GM12878 (cell line): Measurements from ENCODE around the gene ARHGAP15. TPM values are rescaled to one million over a fixed set of nuclear protein-coding genes. Genes with fewer than 3 reads are reported as not detected.

ENCODE experiments used
- ATAC-seq: fragments of 200-7000 bp; cut with Tn5 transposase; 3 replicates; pipeline ENCODE4 v1.9.1; 2020; ENCODE audit warnings: mild to moderate bottlenecking, moderate library complexity
- BruUV-seq: library from RNA; stranded (reverse); fragments of 400-500 nt; replicated peaks from 2 replicates; lab custom pipeline; 2021; lab: Mats Ljungman, UMichigan
- CTCF ChIA-PET: fragments of 300-600 bp; sonication (Branson Sonifier 250); formaldehyde crosslinking; extraction: SDS; loops from one replicate; lab custom pipeline; 2021; ENCODE audit warnings: inconsistent platforms; lab: Yijun Ruan, JAX
- POLR2A ChIA-PET: fragments of 350-600 bp; formaldehyde crosslinking; extraction: SDS; loops from one replicate; lab custom pipeline; 2021; ENCODE audit warnings: inconsistent platforms; lab: Charles Lee
- RAD21 ChIA-PET: fragments of 300-600 bp; sonication (Branson Sonifier 250); formaldehyde crosslinking; loops from one replicate; lab custom pipeline; 2023; ENCODE audit warnings: antibody characterized with exemption; ENCODE audit not compliant: unreplicated experiment; lab: Charles Lee
- SMC1A ChIA-PET: fragments of 300-600 bp; sonication (Branson Sonifier 250); formaldehyde crosslinking; loops from one replicate; lab custom pipeline; 2023; ENCODE audit not compliant: unreplicated experiment, uncharacterized antibody; lab: Charles Lee
- DNase-seq: peaks from one replicate; pipeline ENCODE4 v3.0.0-alpha.2; 2011; ENCODE audit warnings: low read depth, low spot score
- FAIRE-seq: peaks from 3 replicates; lab custom pipeline; 2011; peaks lifted over from hg19 to GRCh38; lab: Jason Lieb, UNC
- H2AFZ ChIP-seq: 2 replicates; pipeline ENCODE4 v1.6.0; 2011; ENCODE audit warnings: low read depth, low read length, control low read depth; ENCODE audit not compliant: control insufficient read depth
- H3K27ac ChIP-seq: 2 replicates; pipeline ENCODE4 v1.5.1; 2011; ENCODE audit warnings: control low read depth; ENCODE audit not compliant: control insufficient read depth, insufficient read depth
- H3K27me3 ChIP-seq, 2 experiments: replicated peaks in 1 of 2; 2 replicates each; pipeline versions ENCODE4 v1.6.0 to v1.6.1; 2011; ENCODE audit warnings: low read length in 1 of 2; ENCODE audit not compliant: control insufficient read depth in 2 of 2, insufficient read depth in 2 of 2
- H3K36me3 ChIP-seq, 2 experiments: 2 replicates each; pipeline ENCODE4 v1.5.1; 2011; ENCODE audit warnings: low read length in 1 of 2; ENCODE audit not compliant: control insufficient read depth in 2 of 2, insufficient read depth in 2 of 2
- H3K4me1 ChIP-seq: 2 replicates; pipeline ENCODE4 v1.6.1; 2011; ENCODE audit warnings: mild to moderate bottlenecking, low read length, moderate library complexity, mixed read lengths; ENCODE audit not compliant: control insufficient read depth, insufficient read depth
- H3K4me2 ChIP-seq: 2 replicates; pipeline ENCODE4 v1.6.0; 2011; ENCODE audit warnings: control low read depth; ENCODE audit not compliant: control insufficient read depth, insufficient read depth
- H3K4me3 ChIP-seq: fragments of 200-600 bp; sonication (generic); 2 replicates; pipeline ENCODE4 v1.5.1; 2016
- H3K79me2 ChIP-seq: 2 replicates; pipeline ENCODE4 v1.6.0; 2011; ENCODE audit warnings: low read length; ENCODE audit not compliant: control insufficient read depth, insufficient read depth
- H3K9ac ChIP-seq: 2 replicates; pipeline ENCODE4 v1.8.0; 2011; ENCODE audit warnings: low read length, control low read depth, mixed read lengths; ENCODE audit not compliant: control insufficient read depth, insufficient read depth
- H3K9me3 ChIP-seq: replicated peaks from 3 replicates; pipeline ENCODE4 v1.5.1; 2011; ENCODE audit warnings: mild to moderate bottlenecking, low read length; ENCODE audit not compliant: control insufficient read depth, insufficient read depth
- H4K20me1 ChIP-seq: 2 replicates; pipeline ENCODE4 v1.6.0; 2011; ENCODE audit not compliant: control insufficient read depth, insufficient read depth
- CBX3 ChIP-seq: fragments of 200-600 bp; sonication (generic); IDR thresholded peaks from 2 replicates; pipeline ENCODE4 v1.6.1; 2016; ENCODE audit warnings: low read depth, borderline replicate concordance
- EZH2 ChIP-seq: IDR thresholded peaks from 2 replicates; pipeline ENCODE4 v1.6.1; 2012; ENCODE audit warnings: low read depth, mild to moderate bottlenecking, control low read depth, inconsistent platforms, low read length, borderline replicate concordance; ENCODE audit not compliant: control insufficient read depth
- HDAC6 ChIP-seq: fragments of 200-600 bp; sonication (generic); IDR thresholded peaks from one replicate; pipeline ENCODE4 v1.8.0; 2017; ENCODE audit warnings: antibody characterized with exemption; ENCODE audit not compliant: unreplicated experiment
- LARP7 ChIP-seq: fragments of 450-650 bp; IDR thresholded peaks from 2 replicates; pipeline ENCODE4 v1.6.1; 2017; ENCODE audit warnings: mild to moderate bottlenecking
- MEF2A ChIP-seq: IDR thresholded peaks from 2 replicates; pipeline ENCODE4 v1.6.1; 2011; ENCODE audit warnings: low read depth, mild to moderate bottlenecking, low read length, moderate library complexity; ENCODE audit not compliant: insufficient read depth
- MTA3 ChIP-seq: IDR thresholded peaks from 2 replicates; pipeline ENCODE4 v1.6.1; 2012; ENCODE audit warnings: low read length, inconsistent platforms, borderline replicate concordance
- NRF1 ChIP-seq: conservative IDR thresholded peaks from 2 replicates; pipeline ENCODE4 v1.6.1; 2011; ENCODE audit warnings: mild to moderate bottlenecking, low read depth, low read length, improper control_type of control experiment
- RAD21 ChIP-seq: IDR thresholded peaks from 2 replicates; pipeline ENCODE4 v1.6.1; 2011; ENCODE audit warnings: mild to moderate bottlenecking, low read depth, low read length, moderate library complexity; ENCODE audit not compliant: insufficient read depth
- RFX5 ChIP-seq: IDR thresholded peaks from 2 replicates; pipeline ENCODE4 v1.6.1; 2011; ENCODE audit warnings: low read depth, low read length, improper control_type of control experiment
- SIN3A ChIP-seq: IDR thresholded peaks from 2 replicates; pipeline ENCODE4 v1.6.1; 2012; ENCODE audit warnings: low read depth, low read length, improper control_type of control experiment
- SMARCA5 ChIP-seq: fragments of 450-650 bp; IDR thresholded peaks from 2 replicates; pipeline ENCODE4 v1.6.1; 2017; ENCODE audit warnings: mild to moderate bottlenecking
- SUPT20H ChIP-seq: IDR thresholded peaks from 2 replicates; pipeline ENCODE4 v1.6.1; 2011; ENCODE audit warnings: low read depth, mild to moderate bottlenecking, low read length, moderate library complexity, borderline replicate concordance; ENCODE audit not compliant: control insufficient read depth
- TCF12 ChIP-seq: IDR thresholded peaks from 2 replicates; pipeline ENCODE4 v1.6.1; 2011; ENCODE audit warnings: low read depth, mild to moderate bottlenecking, low read length
- WRNIP1 ChIP-seq: IDR thresholded peaks from 2 replicates; pipeline ENCODE4 v1.6.1; 2011; ENCODE audit warnings: low read depth, low read length, improper control_type of control experiment, borderline replicate concordance
- YY1 ChIP-seq: IDR thresholded peaks from 2 replicates; pipeline ENCODE4 v1.6.1; 2011; ENCODE audit warnings: low read depth, mild to moderate bottlenecking, low read length
- ZNF207 ChIP-seq: fragments of 450-650 bp; IDR thresholded peaks from 2 replicates; pipeline ENCODE4 v1.6.1; 2014; ENCODE audit warnings: antibody characterized with exemption, mild to moderate bottlenecking, borderline replicate concordance
- WGBS: methylation state at CpG from one replicate; pipeline ENCODE4 v1.1.6; 2016; ENCODE audit warnings: low lambda C conversion rate; ENCODE audit not compliant: insufficient replicate concordance, insufficient coverage; ENCODE audit errors: missing lambda C conversion rate; 5-methylcytosine and 5-hydroxymethylcytosine counted together
- in situ Hi-C: fragments of 300-500 bp; cut with MboI; formaldehyde crosslinking; loops from 9 replicates; pipeline ENCODE4 v1.14.3; 2018; ENCODE audit warnings: mixed read lengths
- intact Hi-C: fragments of 100-400 bp; cut with micrococcal nuclease; formaldehyde crosslinking; loops from one replicate; pipeline ENCODE4 v1.14.2; 2022; ENCODE audit not compliant: unreplicated experiment
- polyA plus RNA-seq, 11 experiments: library from polyadenylated mRNA; depleted of rRNA in 4 of 11; unstranded in 6 of 11; stranded (reverse) in 5 of 11; fragments of >200 nt; fragmentation: Nextera tagmentation in 4 of 11; fragmentation: Illumina TruSeq in 1 of 11; extraction: Ambion mirVana in 4 of 11; extraction: Trizol in 1 of 11; gene quantifications; 1 replicate in 1 of 11; 2 replicates in 10 of 11; pipeline versions ENCODE4 v1.2.1 to v1.2.3, GENCODE V29; 2011 to 2016; ENCODE audit warnings: inconsistent platforms in 2 of 11, missing spikeins in 2 of 11, low read depth in 1 of 11
- total RNA-seq, 4 experiments: library from RNA; depleted of rRNA in 3 of 4; stranded (reverse); fragments of >200 nt in 3 of 4; fragmentation: Illumina TruSeq in 1 of 4; extraction: Trizol in 1 of 4; gene quantifications; 2 replicates each; pipeline versions ENCODE4 v1.2.1 to v1.2.3, GENCODE V29; 2013 to 2021
- TF ChIP-seq, protein P1 (sequence below): fragments of 450-650 bp; IDR thresholded peaks from 2 replicates; pipeline ENCODE4 v1.6.1; 2014; ENCODE audit warnings: mild to moderate bottlenecking
- TF ChIP-seq, protein P2 (sequence below): fragments of 450-650 bp; IDR thresholded peaks from 2 replicates; pipeline ENCODE4 v1.6.1; 2017; ENCODE audit warnings: borderline replicate concordance
- TF ChIP-seq, protein P3 (sequence below): fragments of 450-650 bp; IDR thresholded peaks from 2 replicates; pipeline ENCODE4 v1.6.1; 2018; ENCODE audit warnings: borderline replicate concordance, mild to moderate bottlenecking; ENCODE audit not compliant: partially characterized antibody

Gene ARHGAP15
- total and polyA plus RNA-seq, 10 of the 15 experiments (the other 5 are each of a cell fraction or from before 2014, with no cell fraction given) = 38.0 to 92.6 (median 66.7) TPM

DNA sequence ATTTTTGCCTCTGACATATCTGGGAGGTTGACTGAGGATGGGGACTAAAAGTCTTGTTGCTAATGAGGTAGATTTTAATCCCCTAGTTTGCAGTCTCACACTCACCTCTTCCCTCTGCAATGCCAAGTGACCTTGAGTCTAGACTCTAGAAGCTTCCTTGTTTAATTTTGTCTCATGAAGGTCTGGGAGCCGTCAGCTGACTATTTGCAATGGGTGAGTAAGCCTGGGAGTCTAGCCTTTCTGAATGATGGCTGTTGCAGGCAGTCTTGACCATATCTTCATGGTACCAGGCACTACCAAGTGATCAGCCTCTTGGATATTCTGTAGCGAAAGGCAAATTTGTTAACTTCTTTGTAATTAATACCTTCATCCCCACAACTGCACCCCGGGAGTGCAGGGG is 61.2 kb downstream of the ARHGAP15 start:
- Histone ChIP-seq H3K27ac (no peak overlapping the region), H2AFZ (no peak overlapping the region), H3K4me2 (no peak overlapping the region), H3K36me3 (peaks cover 0 to 1% of the 10 kb centered on the region in 2 experiments; a peak in 3 of 4 replicates), H4K20me1 (no peaks in the 10 kb centered on the region), H3K4me1 (no peaks in the 10 kb centered on the region), H3K4me3 (no peak overlapping the region), H3K9ac (no peak overlapping the region), H3K79me2 (no peaks in the 10 kb centered on the region), H3K9me3 (no peaks in the 10 kb centered on the region), H3K27me3 (no peaks in the 10 kb centered on the region)
- in situ Hi-C loops (no loop called here), intact Hi-C loops (no loop called here)
- BruUV-seq = no TSS peak
- CTCF ChIA-PET = interaction anchor here (0.7 to 1.5 kb wide), 2 partner anchors 9 to 32 kb away, joined by 3 to 6 read pairs; no protein-coding TSS in a partner anchor
- DNase-seq = no peak
- 96% methylated on average over 3 of the region's 3 CpGs for WGBS
- FAIRE-seq = no peak
- TF ChIP-seq SMARCA5 = no peak
- no peak for TF ChIP-seq EZH2
- no peak for TF ChIP-seq MEF2A
- TF ChIP-seq ZNF207 = no peak
- TF ChIP-seq CBX3 = no peak
- no peak for TF ChIP-seq MTA3
- no peak for TF ChIP-seq SUPT20H
- TF ChIP-seq RFX5 = no peak
- no peak for TF ChIP-seq YY1
- TF ChIP-seq, protein P1, sequence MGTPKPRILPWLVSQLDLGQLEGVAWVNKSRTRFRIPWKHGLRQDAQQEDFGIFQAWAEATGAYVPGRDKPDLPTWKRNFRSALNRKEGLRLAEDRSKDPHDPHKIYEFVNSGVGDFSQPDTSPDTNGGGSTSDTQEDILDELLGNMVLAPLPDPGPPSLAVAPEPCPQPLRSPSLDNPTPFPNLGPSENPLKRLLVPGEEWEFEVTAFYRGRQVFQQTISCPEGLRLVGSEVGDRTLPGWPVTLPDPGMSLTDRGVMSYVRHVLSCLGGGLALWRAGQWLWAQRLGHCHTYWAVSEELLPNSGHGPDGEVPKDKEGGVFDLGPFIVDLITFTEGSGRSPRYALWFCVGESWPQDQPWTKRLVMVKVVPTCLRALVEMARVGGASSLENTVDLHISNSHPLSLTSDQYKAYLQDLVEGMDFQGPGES = no peak
- no peak for TF ChIP-seq WRNIP1
- TF ChIP-seq RAD21 = no peak
- TF ChIP-seq, protein P2, sequence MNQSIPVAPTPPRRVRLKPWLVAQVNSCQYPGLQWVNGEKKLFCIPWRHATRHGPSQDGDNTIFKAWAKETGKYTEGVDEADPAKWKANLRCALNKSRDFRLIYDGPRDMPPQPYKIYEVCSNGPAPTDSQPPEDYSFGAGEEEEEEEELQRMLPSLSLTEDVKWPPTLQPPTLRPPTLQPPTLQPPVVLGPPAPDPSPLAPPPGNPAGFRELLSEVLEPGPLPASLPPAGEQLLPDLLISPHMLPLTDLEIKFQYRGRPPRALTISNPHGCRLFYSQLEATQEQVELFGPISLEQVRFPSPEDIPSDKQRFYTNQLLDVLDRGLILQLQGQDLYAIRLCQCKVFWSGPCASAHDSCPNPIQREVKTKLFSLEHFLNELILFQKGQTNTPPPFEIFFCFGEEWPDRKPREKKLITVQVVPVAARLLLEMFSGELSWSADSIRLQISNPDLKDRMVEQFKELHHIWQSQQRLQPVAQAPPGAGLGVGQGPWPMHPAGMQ = no peak
- no peak for TF ChIP-seq HDAC6
- TF ChIP-seq NRF1 = no peak
- TF ChIP-seq LARP7 = no peak
- no peak for TF ChIP-seq TCF12
- no peak for TF ChIP-seq SIN3A
- TF ChIP-seq, protein P3, sequence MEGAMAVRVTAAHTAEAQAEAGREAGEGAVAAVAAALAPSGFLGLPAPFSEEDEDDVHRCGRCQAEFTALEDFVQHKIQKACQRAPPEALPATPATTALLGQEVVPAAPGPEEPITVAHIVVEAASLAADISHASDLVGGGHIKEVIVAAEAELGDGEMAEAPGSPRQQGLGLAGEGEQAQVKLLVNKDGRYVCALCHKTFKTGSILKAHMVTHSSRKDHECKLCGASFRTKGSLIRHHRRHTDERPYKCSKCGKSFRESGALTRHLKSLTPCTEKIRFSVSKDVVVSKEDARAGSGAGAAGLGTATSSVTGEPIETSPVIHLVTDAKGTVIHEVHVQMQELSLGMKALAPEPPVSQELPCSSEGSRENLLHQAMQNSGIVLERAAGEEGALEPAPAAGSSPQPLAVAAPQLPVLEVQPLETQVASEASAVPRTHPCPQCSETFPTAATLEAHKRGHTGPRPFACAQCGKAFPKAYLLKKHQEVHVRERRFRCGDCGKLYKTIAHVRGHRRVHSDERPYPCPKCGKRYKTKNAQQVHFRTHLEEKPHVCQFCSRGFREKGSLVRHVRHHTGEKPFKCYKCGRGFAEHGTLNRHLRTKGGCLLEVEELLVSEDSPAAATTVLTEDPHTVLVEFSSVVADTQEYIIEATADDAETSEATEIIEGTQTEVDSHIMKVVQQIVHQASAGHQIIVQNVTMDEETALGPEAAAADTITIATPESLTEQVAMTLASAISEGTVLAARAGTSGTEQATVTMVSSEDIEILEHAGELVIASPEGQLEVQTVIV = no peak
- RAD21 ChIA-PET = no interaction called here
- SMC1A ChIA-PET = interaction anchor here (0.7 to 1.7 kb wide), 2 partner anchors 9 to 66 kb away, joined by 3 read pairs; no protein-coding TSS in a partner anchor
- POLR2A ChIA-PET = no interaction called here
- no peak for ATAC-seq
